Measurements from ENCODE around the gene TFF1. TPM values are rescaled to one million over a fixed set of nuclear protein-coding genes. Genes with fewer than 3 reads are reported as not detected.

Gene TFF1
- total RNA-seq, 1 donor from 2014 or later = not detected

- TF ChIP-seq CTCF (IDR thresholded peaks at IDR 0.05; ENCODE audit: unreplicated experiment) = no peak
- DNase-seq (ENCODE audit: low spot score) = no peak
- Mint-ChIP-seq H3K9me3 (ENCODE audit: unreplicated experiment) (peaks cover 5% of the 10 kb centered on the region), H3K27me3 (ENCODE audit: unreplicated experiment) (peaks cover 2% of the 10 kb centered on the region), H3K4me3 (ENCODE audit: unreplicated experiment) (no peak overlapping the region), H3K36me3 (ENCODE audit: low read depth, unreplicated experiment) (peaks cover 10% of the 10 kb centered on the region), H3K4me1 (ENCODE audit: unreplicated experiment) (peaks cover 4% of the 10 kb centered on the region), H3K27ac (ENCODE audit: unreplicated experiment) (no peak overlapping the region)
Measured at GRCh38 chr21:42358261-42358660, 8.1 kb downstream of the TFF1 start.

GRCh38 chr21:42357307-42357706 lies 9.0 kb downstream of the TFF1 start:
- H3K9me3 Mint-ChIP-seq (ENCODE audit: unreplicated experiment) = peaks cover 5% of the 10 kb centered on the region

GRCh38 chr21:42356650-42357049 lies 9.7 kb downstream of the TFF1 start:
- H3K36me3 Mint-ChIP-seq (ENCODE audit: low read depth, unreplicated experiment) = peaks cover 10% of the 10 kb centered on the region
- peaks cover 5% of the 10 kb centered on the region for H3K9me3 Mint-ChIP-seq (ENCODE audit: unreplicated experiment)
- H3K27ac Mint-ChIP-seq (ENCODE audit: unreplicated experiment) = no peak overlapping the region
- no peak for DNase-seq (ENCODE audit: low spot score)
- H3K27me3 Mint-ChIP-seq (ENCODE audit: unreplicated experiment) = peaks cover 4% of the 10 kb centered on the region
- no peak for TF ChIP-seq CTCF (IDR thresholded peaks at IDR 0.05; ENCODE audit: unreplicated experiment)
- peaks cover 6% of the 10 kb centered on the region for H3K4me1 Mint-ChIP-seq (ENCODE audit: unreplicated experiment)
- H3K4me3 Mint-ChIP-seq (ENCODE audit: unreplicated experiment) = no peak overlapping the region

More at GRCh38 chr21:42357307-42357706, 9.0 kb downstream of the TFF1 start:
- Mint-ChIP-seq H3K4me1 (ENCODE audit: unreplicated experiment) (peaks cover 6% of the 10 kb centered on the region), H3K4me3 (ENCODE audit: unreplicated experiment) (no peak overlapping the region), H3K27ac (ENCODE audit: unreplicated experiment) (peak overlapping the region; percentile 9), H3K36me3 (ENCODE audit: low read depth, unreplicated experiment) (peaks cover 10% of the 10 kb centered on the region), H3K27me3 (ENCODE audit: unreplicated experiment) (peaks cover 4% of the 10 kb centered on the region)
- DNase-seq (ENCODE audit: low spot score) = no peak
- TF ChIP-seq CTCF (IDR thresholded peaks at IDR 0.05; ENCODE audit: unreplicated experiment) = no peak

- TF ChIP-seq CTCF (IDR thresholded peaks at IDR 0.05; ENCODE audit: unreplicated experiment) = no peak
- Mint-ChIP-seq H3K27me3 (ENCODE audit: unreplicated experiment) (peaks cover 4% of the 10 kb centered on the region), H3K27ac (ENCODE audit: unreplicated experiment) (no peak overlapping the region)
Measured at GRCh38 chr21:42356046-42356445, 10.3 kb downstream of the TFF1 start.

GRCh38 chr21:42353623-42354022 lies 12.7 kb downstream of the TFF1 start:
- H3K4me1 Mint-ChIP-seq (ENCODE audit: unreplicated experiment) = peaks cover 6% of the 10 kb centered on the region
- H3K36me3 Mint-ChIP-seq (ENCODE audit: low read depth, unreplicated experiment) = peaks cover 10% of the 10 kb centered on the region
- DNase-seq (ENCODE audit: low spot score) = no peak
- H3K27ac Mint-ChIP-seq (ENCODE audit: unreplicated experiment) = no peak overlapping the region
- no peak overlapping the region for H3K4me3 Mint-ChIP-seq (ENCODE audit: unreplicated experiment)
- peaks cover 4% of the 10 kb centered on the region for H3K27me3 Mint-ChIP-seq (ENCODE audit: unreplicated experiment)
- peaks cover 4% of the 10 kb centered on the region for H3K9me3 Mint-ChIP-seq (ENCODE audit: unreplicated experiment)
- TF ChIP-seq CTCF (IDR thresholded peaks at IDR 0.05; ENCODE audit: unreplicated experiment) = no peak

More at GRCh38 chr21:42356046-42356445, 10.3 kb downstream of the TFF1 start:
- H3K4me3 Mint-ChIP-seq (ENCODE audit: unreplicated experiment) = no peak overlapping the region
- H3K36me3 Mint-ChIP-seq (ENCODE audit: low read depth, unreplicated experiment) = peaks cover 10% of the 10 kb centered on the region
- H3K9me3 Mint-ChIP-seq (ENCODE audit: unreplicated experiment) = peaks cover 5% of the 10 kb centered on the region
- H3K4me1 Mint-ChIP-seq (ENCODE audit: unreplicated experiment) = peaks cover 6% of the 10 kb centered on the region
- DNase-seq (ENCODE audit: low spot score) = no peak

Measured in endothelial cell (in vitro differentiated cells).